ENCODE data around the gene ENOX1.
"Not testable (repeated sequence)": the region's sequence is repeated elsewhere in the genome, so short reads cannot be mapped to it uniquely, and the experiment has no call there.

ENOX1 gene

DNA sequence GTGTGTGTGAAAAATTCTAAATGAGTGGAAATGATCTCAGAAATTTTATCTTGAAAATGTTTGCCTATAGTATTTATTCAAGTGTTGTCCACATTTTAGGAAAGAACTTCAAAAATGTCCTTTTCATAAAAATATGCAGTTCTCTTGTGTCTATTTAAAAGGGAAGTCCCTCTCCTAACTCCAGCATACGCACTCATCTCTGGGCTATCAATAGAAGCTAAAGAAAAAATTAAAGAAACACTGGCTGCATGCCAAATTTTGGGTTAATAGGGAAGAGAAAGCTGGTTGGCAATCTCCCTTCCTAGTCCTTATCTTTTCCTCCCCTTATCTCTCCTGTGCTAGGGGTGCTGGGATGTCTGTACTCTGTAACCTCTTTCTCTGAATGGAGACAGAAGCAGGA, 313.3 kb downstream of the ENOX1 start:
- no peak for DNase-seq

DNA sequence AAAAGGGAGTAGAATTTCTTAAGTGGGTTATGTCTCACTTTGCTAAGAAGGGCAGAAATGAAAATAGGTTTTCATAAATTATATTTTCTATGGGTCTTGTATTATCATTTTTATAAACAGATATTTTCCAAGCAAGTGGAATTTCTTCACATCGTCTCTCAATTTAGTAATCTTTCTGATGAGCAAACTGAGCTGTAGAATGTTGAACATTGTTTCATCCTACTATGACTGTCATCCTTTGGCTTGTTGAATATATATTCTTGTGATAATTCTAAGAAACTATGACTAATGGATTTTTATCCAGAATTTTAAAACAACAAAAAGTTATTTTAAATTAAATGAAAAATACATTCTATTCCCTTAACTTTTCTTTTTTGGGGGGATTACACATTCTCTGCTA, 313.8 kb downstream of the ENOX1 start:
- no peak for DNase-seq

DNA sequence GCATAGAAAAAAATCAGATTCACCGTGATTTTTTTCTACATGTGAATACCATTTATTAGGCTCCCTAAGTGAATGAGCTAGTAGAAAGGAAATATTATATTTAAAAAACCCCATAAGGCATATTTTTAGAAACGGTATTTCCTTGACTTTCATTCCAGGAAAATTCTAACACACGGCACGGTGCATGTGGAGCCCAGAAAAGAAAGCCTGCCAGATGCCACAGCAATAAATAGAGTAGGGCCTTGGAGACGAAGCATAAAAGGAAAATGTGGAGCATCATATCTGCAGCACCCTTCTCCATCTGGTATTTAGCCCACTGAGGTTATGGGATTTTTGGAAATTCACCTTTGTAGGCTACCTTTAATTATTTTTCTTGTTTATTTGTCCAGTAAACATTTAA, 314.4 kb downstream of the ENOX1 start:
- DNase-seq, result no peak

DNA sequence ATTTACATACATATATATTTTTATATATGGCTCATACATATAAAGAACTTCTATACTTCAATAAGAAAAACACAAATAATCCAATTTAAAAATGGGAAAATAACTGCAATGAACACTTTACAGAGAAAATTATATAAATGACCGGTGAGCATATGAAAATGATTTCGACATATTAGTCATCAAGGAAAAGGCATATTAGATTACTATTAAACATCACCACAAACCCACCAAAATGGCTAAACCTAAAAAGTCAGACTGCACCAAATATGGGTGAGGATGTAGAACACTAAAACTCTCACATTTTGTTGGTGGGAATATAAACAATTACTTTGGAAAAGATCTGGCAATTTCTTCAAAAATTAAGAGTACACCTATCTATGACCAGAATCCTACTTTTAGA, 316.2 kb downstream of the ENOX1 start:
- DNase-seq, result no peak

DNA sequence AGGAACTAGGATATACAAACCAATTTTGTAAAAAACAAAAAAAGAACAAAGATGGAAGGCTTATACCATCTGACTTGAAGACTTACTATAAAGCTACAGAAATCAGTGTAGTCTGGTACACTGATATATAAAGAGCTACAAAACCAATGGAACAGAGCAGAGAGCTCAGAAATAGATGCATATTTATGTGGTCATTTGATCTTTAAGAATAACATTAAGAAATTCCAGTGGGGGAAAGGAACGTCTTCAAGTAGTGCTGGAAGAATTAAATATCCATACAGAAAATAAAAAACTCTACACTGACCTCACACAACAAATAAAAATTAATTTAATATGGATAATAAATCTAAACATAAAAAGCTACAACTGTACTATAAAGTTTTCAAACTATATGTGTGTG, 317.0 kb downstream of the ENOX1 start:
- no peak for DNase-seq

- DNase-seq, result no peak
Observed at GRCh38 chr13:43464578-43465264, 322.1 kb downstream of the ENOX1 start.

GRCh38 chr13:43448605-43449336, 338.0 kb downstream of the ENOX1 start:
- no peak for DNase-seq

GRCh38 chr13:43446126-43446525, 340.6 kb downstream of the ENOX1 start:
- no peak for DNase-seq

GRCh38 chr13:43445668-43446067, 341.1 kb downstream of the ENOX1 start:
- no peak for DNase-seq

DNA sequence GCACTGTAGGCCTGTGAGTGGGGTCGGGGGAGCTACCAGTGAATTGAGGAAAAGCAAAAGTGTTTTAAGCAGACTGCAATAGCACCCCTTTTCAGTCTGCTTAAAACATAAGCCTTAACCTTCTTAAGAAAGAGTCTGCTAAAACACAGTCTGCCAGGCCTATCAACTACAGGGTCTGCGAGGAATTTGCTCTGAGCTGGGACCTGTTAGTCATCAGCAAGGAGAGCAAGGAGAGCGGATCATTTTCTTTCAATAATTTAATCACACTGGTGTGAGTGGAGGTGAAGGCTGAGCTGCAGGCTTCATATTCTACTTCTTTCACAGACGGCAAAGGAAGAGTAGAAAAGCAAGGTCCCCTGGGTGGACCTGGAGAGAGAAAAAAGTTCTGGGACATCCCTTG, 342.7 kb downstream of the ENOX1 start:
- no peak for DNase-seq

- DNase-seq, result no peak
Observed at GRCh38 chr13:43441899-43442499, 344.8 kb downstream of the ENOX1 start.

DNA sequence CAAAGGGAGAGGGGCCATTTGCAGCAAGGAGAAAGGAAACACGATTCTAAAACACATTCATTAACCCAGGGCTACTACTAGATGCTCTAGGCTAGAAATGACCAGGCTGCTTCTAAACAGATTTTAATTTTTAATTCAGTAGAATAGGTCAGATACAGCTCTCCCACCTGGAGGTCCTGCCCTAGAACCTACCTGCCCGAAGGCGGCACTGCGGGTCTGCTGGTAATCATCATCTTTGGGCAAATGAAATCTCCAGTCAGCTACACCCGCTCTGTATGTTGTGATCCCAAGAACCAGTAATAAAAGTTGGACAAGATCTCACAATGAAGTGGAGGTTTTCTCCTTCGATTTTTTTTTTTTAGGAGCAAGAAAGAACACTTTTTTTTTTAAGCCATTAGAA, 345.3 kb downstream of the ENOX1 start:
- peak in 1 of 2 experiments; percentile 18 for DNase-seq

DNA sequence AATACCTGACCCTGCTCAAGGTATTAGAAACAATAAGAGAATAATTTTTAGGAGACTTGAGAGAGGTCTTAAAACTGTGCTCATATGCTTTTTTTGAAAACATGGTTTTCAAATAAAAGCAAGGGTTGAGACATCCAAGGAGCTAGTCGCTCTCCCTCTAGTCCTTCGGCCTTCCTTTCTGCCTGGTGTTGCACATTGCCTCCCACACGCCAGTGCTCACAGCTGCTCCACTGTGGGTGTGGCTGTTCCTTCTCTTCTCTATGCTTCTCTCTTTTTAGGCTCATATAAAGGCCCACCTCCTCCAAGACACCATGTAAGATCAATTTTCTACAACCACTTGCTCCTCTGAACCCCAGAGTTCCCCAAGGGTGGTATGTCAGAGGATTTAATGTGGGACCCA, 352.6 kb downstream of the ENOX1 start:
- DNase-seq, result no peak

GRCh38 chr13:43433691-43434141, 353.1 kb downstream of the ENOX1 start:
- DNase-seq, result no peak

- DNase-seq, result no peak
Observed at GRCh38 chr13:43432958-43433357, 353.8 kb downstream of the ENOX1 start.

GRCh38 chr13:43431841-43432240, 354.9 kb downstream of the ENOX1 start:
- no peak for DNase-seq

GRCh38 chr13:43431290-43431716, 355.5 kb downstream of the ENOX1 start:
- DNase-seq, result no peak

GRCh38 chr13:43428545-43429296, 358.1 kb downstream of the ENOX1 start:
- peak; percentile 62 to 87 for DNase-seq

DNA sequence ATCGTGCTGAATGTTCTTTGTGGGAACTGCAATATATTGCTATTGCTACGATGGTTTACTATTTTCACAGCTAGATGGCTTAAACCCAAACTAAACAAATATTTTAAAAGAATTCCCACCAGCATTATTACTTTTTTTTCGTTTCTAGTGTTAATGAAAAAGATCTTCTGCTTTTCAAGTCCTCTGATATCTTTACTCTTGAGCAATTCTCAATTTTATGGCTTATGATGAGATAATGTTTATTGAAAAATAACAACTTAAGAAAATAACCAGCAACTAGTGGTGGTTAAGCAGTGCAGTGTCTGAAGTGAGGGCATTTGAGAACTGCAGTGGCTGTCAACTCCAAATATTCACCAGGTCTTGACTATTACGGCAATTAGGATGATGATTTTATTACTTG, 360.4 kb downstream of the ENOX1 start:
- DNase-seq, result no peak

GRCh38 chr13:43425234-43425633, 361.5 kb downstream of the ENOX1 start:
- no peak for DNase-seq

GRCh38 chr13:43424412-43424811, 362.4 kb downstream of the ENOX1 start:
- peak; percentile 93 to 96 for DNase-seq

DNA sequence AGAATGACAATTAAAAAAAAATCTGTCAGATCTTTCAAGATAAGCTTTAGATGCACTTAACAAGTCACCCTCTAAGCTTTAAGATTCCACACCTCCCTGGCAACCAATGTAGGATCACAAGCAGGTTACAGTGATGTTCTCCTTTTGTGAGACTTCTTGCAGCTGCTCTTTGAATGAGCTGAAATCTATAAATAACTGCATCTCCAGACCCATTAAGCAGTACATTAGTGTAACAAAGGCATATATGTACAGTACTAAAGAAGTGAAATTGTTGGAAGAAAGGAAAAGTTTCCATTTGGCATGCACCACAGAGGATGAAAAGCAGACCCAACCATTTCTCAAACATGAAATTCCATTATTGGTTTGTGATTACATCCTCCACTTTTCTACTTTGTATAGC, 364.7 kb downstream of the ENOX1 start:
- DNase-seq, result no peak

DNA sequence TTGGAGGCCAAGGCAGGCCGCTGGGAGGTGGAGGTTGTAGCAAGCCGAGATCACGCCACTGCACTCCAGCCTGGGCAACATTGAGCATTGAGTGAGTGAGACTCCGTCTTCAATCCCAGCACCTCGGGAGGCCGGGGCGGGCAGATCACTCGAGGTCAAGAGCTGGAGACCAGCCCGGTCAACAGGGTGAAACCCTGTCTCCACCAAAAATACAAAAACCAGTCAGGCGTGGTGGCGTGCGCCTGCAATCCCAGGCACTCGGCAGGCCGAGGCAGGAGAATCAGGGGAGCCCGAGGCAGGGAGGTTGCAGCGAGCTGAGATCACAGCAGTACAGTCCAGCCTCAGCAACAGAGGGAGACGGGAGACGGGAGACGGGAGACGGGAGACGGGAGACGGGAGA, 369.9 kb downstream of the ENOX1 start:
- not testable (repeated sequence) for DNase-seq
